Renal cortex interstitium (tissue), 15 donors: ENCODE results near the gene SH3GL3. TPM values are rescaled to one million over a fixed set of nuclear protein-coding genes. Genes with fewer than 3 reads are reported as not detected.

ENCODE experiments used
- DNase-seq, 11 donors: peaks; one replicate each; pipeline ENCODE4 v3.0.0-alpha.2; 2013; ENCODE audit warnings: low read depth in 9 of 11, low spot score in 4 of 11; ENCODE audit errors: extremely low read depth in 1 of 11
- long read RNA-seq, 16 experiments: transcript quantifications; one replicate each; lab custom pipeline, GENCODE V29; 2026
- polyA plus RNA-seq, 3 donors: library from polyadenylated mRNA; unstranded; fragments of 120-200 nt; gene quantifications; one replicate each; pipeline ENCODE4 v1.2.1, GENCODE V29; 2013; ENCODE audit not compliant: insufficient read length in 3 of 3

SH3GL3 gene, protein sequence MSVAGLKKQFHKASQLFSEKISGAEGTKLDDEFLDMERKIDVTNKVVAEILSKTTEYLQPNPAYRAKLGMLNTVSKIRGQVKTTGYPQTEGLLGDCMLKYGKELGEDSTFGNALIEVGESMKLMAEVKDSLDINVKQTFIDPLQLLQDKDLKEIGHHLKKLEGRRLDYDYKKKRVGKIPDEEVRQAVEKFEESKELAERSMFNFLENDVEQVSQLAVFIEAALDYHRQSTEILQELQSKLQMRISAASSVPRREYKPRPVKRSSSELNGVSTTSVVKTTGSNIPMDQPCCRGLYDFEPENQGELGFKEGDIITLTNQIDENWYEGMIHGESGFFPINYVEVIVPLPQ
- 10 to 100 TPM; 11.0 to 12.9 (median 11.1) TPM for polyA plus RNA-seq
- long read RNA-seq, donor 1, partial matches to known transcripts = 0 of 3 reads
- long read RNA-seq, donor 1, other reads (novel, unspliced or antisense) = 0 of 3 reads
- long read RNA-seq, donor 2, partial matches to known transcripts = 0 of 1 reads
- long read RNA-seq, donor 2, other reads (novel, unspliced or antisense) = 0 of 1 reads
- long read RNA-seq, donor 3, partial matches to known transcripts = 0 of 3 reads
- long read RNA-seq, donor 3, other reads (novel, unspliced or antisense) = 0 of 3 reads
- long read RNA-seq, donor 4, partial matches to known transcripts = 0 of 1 reads
- long read RNA-seq, donor 4, other reads (novel, unspliced or antisense) = 0 of 1 reads
- long read RNA-seq, donor 5 = 0 reads
- long read RNA-seq, donor 6, partial matches to known transcripts = 0 of 5 reads
- long read RNA-seq, donor 6, other reads (novel, unspliced or antisense) = 0 of 5 reads
- long read RNA-seq, donor 7, partial matches to known transcripts = 0 of 3 reads
- long read RNA-seq, donor 7, other reads (novel, unspliced or antisense) = 0 of 3 reads
- long read RNA-seq, donor 8 = 0 reads
- long read RNA-seq, donor 9, partial matches to known transcripts = 0 of 3 reads
- long read RNA-seq, donor 9, other reads (novel, unspliced or antisense) = 0 of 3 reads
- long read RNA-seq, donor 10, partial matches to known transcripts = 0 of 1 reads
- long read RNA-seq, donor 10, other reads (novel, unspliced or antisense) = 0 of 1 reads
- long read RNA-seq, donor 11, partial matches to known transcripts = 0 of 1 reads
- long read RNA-seq, donor 11, other reads (novel, unspliced or antisense) = 0 of 1 reads
- long read RNA-seq, donor 12 = 0 reads
- long read RNA-seq, donor 13 = 0 reads
- long read RNA-seq, donor 14, partial matches to known transcripts = 0 of 3 reads
- long read RNA-seq, donor 14, other reads (novel, unspliced or antisense) = 0 of 3 reads
- long read RNA-seq, donor 15, partial matches to known transcripts = 0 of 1 reads
- long read RNA-seq, donor 15, other reads (novel, unspliced or antisense) = 0 of 1 reads
- long read RNA-seq, donor 16, partial matches to known transcripts = 0 of 6 reads
- long read RNA-seq, donor 16, other reads (novel, unspliced or antisense) = 0 of 6 reads

DNA sequence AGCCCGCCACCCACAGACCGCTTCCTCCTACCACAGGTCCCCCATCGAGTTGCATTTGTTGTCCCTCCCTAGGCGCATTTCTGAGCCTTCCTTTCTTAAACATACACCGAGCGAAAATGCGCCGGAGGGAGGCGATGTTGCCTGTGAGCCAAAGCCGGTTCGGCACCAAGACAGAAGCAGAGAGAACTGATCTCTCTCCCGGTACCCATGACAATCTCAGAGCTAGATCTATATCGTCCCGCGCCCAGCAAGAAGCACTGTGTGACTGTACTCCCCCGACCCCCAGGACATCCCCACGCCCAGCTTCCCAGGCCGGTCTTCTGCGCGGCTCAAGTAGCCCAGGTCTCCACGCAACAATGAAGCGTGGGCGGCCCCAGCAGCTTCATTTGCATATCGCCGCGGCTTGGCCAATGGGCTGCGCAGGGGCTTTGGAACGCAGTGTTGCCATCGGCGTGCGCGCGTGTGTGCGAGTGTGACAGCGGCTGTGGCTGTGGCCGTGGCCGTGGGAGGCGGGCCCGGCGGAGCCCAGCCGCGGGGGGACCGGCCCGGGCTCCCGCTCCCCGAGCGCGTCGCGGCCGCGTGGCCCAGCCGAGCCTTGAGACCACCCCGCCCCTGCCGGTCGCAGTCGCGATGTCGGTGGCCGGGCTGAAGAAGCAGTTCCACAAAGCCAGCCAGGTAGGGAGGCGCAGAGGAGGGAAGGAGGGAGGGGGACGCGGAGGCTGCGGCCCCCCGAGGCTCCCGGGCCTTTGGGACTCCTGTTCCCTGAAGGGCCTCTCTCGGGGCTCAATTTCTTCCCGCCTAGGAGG lies at the start of gene SH3GL3:
Gene SH3GL3 (plus strand): TSS at position 438 of the 806 bp plus-strand sequence. CDS start 193 bp downstream, at position 631.
- peak in 8 of 11 donors; percentile 73 to 87 (median 80) for DNase-seq

DNA sequence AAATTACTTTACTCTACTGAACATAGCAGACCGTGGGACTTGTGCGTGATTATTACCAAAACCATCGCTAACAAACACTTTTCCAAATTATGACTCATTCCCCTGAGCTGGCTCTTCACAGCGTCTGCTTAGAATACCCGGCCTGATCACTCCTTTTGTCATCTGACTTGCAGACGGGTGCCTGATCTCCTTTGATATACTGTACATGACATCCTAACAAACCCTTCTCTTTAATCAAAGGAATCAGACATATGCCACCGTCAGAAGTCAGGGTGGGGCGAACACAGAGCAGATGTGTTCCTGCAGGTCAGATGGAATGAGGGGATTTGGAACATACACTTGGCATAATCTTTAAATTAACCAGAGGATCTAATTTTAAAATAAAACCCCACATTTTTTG lies 48.5 kb upstream of the SH3GL3 start:
- DNase-seq = no peak

DNA sequence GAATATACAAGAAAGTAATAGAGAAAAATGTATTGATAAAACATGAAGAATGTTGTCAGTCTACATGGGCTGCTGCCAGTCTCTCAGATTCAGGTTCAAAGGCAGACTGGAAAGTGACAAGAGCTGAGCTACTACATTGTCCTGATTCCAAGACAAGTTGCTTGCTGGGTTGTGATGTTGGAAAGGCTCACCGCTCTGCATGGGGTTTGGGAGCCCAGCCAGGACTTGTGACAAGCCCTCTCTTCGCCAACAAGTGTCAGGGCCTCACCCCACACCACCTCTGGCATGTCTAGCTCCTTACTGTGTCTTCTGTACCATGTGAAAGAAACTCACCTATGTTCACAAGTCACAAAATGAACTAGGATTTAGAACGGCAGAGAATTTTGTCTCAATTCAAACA lies 43.0 kb upstream of the SH3GL3 start:
- no peak for DNase-seq

DNA sequence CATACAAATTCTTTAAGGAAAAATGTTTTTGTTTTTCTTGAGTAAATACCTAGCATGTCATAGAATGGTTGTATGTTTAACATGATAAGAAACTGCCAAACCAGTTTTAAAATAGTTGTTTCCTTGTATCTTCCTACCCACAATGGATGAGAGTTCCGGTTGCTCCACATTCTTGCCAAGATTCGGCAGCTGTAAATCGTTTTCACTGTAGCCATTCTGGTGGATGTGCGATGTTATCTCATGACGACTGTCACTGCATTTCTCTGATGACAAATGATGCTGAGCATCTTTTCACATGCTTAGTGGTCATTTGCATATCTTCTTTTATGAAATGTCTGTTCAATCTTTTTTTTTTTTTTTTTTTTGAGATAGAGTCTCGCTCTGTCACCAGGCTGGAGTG lies 36.6 kb upstream of the SH3GL3 start:
- no peak for DNase-seq

DNA sequence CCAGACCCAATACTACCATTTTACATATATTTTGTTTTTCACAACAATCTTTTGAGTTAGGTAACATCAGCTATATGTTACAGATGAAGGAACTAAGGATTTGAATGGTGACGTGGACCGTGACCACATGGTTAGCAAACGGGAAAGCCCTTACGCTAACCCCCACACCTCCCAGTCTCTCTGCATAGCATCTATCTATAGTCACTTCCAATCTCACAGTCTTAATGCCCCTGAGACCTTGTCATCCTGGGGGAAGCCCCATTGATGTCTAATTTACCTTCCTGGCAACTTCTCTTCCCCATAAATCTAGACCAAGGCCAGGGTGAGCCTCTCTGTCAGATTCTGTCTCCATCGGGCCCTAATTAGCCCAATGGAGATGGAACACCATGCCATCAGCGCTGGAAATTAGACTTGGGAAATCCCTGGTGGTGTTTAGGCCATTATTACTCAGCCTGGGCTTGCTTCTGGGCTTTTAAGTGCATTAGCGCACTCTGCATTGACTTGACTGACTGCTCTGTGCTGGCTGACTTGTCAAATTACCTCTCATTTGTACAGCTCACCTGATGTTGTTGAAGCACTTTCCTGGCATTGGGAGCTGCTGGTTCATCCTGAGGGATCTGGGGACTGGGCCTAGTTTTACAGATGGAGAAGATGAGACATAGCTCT lies 34.0 kb upstream of the SH3GL3 start:
- DNase-seq = no peak

DNA sequence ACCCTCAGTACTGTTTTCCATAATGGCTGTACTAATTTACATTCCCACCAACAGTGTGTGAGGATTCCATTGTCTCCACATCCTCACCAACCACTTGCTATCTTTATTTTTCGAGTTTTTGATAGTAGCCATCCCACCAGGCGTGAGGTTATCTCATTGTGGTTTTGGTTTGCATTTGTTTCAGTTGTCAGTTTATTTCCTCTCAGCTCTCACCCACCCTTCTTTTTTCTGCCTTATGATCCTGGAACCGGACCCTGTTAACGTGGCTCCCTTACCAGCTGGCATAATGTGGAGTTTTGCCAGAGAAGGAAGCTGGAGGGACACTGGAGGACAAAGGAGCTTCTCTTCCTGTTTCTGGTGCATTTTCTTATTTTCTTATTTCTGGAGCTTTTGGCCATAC lies 25.1 kb upstream of the SH3GL3 start:
- DNase-seq = no peak

DNA sequence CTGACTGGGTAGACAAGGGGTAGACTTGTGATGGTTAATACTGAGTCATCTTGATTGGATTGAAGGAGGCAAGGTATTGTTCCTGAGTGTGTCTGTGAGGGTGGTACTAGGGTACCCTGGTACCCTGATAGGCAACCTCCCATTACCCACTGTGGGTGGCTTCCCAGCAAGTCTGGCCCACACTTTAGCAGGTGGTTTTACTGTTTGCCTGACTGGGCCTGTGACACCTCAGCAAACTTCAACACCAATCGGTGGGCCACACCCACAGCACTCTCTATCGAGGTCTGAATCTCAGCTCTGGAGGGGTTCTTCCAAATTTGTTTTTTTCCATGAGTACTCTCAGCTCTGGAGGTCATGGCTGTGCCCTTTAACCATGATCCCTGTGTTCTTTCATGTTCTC lies 24.6 kb upstream of the SH3GL3 start:
- DNase-seq = no peak

DNA sequence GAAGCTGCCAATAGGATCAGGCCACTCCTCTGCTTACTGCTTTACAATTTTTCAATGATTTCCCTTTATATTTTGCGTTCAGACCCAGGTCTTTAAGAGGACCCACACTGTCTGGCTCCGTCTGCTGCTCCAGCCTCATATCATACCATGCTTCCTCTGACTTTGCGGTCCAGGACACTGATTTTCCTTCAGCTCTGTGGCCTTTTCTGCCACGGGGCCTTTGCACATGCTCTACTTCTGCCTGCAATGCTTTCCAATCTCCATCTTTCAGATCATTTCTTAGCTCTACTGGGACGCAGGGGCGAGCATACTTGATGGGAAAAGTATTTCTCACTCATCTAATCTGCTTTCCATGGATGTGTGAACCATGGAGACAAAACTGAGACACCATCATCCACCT lies 23.0 kb upstream of the SH3GL3 start:
- no peak for DNase-seq

DNA sequence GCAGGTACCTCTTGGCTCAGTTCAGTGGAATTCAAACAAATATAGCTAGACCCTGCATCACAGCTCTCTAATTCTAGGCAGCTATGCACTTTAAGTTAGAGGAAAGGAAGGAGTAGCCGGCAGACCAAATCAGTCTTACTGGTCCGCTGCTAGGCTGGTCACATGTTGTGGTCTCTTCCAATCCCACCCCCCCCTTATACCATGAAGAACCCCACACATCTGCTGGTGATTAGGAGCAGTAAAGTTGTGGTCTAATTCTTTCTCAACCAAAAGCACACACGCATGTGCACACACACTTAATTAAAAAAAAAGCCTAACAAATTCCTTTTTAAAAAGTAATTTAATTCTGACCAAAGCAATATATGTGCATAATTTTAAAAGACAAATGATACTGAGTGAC lies 16.7 kb upstream of the SH3GL3 start:
- DNase-seq = no peak

DNA sequence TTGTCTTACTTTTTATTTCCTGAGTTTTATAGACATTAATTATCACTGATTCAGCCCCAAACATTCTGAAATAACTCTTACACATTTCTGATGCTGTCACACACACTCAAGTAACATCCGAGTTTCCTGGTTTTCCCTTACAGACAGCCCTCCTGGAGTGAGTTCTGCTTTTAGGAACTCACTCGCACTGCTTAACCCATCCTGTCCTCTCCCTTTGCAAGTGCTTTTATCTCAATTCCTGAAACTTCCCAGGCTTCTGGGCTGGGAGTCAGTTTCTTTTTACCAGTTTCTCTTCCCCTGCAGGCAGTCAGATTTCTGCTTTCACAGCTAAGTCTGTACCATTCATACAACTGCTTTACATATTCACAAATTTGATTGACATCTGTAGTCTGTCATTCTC lies 15.6 kb upstream of the SH3GL3 start:
- no peak for DNase-seq

DNA sequence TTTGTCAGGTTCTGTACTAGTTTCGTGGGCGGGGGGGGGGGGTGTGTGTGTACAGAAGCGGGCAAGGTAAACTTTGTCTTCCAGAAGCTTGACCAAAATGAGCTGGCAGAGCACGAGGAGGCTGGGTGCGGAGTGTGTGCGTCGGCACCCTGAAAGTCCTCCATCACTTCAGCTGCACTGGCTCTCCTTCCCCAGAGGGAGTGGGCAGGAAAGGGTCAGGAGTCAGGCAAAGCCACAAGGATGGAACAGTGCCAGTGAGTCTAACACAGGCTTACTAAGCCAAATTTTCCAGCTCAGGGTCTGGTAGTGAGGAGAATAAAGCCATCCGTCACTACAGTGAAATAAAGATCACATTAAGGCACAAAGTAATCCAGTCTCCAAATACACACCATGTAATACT lies 11.9 kb upstream of the SH3GL3 start:
- DNase-seq = no peak

DNA sequence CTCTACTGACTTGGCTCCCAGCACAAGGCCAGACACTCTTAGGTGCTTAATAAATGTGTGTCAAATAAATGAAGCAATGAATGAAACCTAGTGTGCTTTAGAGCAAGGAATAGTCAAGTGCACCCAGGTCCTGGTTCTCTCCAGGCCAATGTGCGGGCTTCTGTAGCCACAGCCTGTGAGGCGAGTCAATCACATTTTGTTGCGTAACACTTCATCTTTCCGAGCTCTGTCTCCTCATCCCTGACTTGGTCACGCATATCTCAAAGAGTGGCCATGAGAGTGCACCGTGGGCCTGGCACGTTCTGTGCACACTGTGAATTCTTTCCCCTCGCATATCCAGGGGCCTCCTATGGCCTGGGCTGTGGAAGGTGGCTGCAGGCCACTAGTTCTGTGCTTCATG lies 11.4 kb upstream of the SH3GL3 start:
- no peak for DNase-seq

DNA sequence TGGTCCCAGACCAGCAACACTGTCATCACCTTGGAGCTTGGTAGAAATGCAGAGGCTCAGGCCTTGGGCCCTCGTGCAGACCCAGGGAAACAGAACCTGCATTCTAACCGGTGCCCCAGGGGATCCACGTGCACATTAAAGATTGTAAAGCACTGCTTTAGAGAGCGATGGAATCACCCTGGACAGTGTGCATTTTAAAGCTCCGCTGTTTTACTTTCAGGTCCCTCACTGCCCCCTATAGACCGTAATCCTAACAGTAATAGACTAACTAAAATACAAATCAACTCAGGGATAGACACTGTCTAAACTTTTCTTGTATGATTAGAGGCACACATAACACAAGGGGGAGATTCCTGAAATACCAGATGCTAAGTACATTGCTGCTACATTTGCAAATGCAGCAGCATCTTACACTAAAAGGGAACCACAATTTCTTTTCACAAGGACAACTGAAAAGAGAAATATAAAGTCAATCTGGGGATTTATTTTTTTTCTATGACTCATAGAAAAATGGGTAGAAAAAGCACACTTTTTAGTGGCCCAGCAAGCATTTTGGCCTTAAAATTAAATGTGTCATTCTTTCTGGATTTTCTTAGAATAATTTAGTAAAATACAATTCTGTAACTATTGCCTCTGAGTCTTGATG lies 10.5 kb upstream of the SH3GL3 start:
- peak in 3 of 11 donors; percentile 31 to 47 (median 43) for DNase-seq

DNA sequence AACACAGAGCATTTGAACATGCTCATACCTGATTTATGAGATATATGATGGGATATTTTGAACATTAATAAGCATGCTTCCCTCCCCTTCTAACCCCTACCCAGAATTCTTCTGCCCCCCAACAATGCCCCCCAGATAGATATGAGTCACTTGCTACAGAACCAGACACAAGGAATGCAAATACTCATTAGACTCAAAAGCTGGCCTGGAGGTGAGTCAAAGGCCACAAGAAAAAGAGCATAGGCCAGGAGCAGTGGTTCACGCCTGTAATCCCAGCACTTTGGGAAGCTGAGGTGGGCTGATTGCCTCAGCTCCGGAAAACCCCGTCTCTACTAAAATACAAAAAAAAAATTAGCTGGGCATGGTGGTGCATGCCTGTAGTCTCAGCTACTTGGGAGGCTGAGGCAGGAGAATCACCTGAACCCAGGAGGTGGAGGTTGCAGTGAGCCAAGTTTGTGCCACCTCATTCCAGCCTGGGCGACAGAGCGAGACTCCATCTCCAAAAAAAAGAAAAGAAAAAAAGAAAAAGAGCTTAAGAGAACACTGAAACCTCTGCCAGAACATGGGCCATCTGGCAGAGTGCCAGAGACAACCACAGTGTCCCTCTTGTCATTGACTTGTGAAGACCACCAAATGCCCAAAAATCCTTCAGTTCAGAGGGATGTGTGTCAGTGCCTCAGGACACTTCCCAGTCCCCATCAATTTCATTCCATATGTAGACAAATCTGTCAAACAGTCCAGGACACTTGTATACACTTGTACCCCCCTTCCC lies 3.9 kb upstream of the SH3GL3 start:
- no peak for DNase-seq

DNA sequence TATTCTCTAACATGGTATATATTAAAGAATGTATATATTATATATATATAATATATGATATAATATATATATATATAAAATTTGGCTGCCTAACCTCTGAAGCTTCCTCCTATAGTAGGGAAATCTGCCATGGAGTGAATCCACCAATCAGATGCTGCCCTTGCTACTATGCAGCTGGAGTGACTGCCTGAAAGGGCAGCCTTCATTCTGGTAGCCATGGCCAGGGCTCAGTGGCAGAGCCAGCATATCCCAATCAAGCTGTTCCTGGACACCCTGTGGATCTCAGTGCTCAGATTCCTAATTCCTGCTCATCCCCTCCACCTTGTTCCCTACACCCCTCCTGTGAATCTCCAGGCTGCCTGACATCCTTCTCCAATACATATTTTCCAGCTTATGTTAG lies 2.2 kb upstream of the SH3GL3 start:
- no peak for DNase-seq

DNA sequence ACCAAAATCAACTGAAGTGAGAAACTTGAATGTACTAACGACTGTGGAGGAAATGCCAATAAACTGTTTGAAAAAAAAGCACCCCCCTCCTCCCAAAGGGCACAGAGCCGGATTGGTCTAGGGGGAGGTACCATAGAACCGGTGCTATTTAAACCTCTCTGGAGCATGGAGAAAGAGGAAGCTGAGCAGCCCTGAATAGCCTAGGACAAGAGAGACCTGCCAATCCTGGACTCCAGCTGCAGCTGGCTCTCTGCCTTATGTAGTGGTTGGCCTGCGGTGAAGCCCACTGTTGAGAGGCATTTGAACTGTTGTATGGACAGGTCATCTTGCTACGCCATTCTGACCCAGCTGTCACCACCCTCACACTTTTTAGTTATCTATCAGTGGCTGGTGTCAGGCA lies 1.5 kb upstream of the SH3GL3 start:
- DNase-seq = no peak
